ENCODE data around the gene RXRA.

The RXRA gene

GRCh38 chr9:134402182-134402581 is 75.9 kb downstream of the RXRA start:
- DNase-seq (ENCODE audit: low read depth): no peak

- DNase-seq (ENCODE audit: low read depth): no peak
Measured at GRCh38 chr9:134403292-134403681, 77.0 kb downstream of the RXRA start.

- DNase-seq (ENCODE audit: low read depth): no peak
Measured at GRCh38 chr9:134403682-134404301, 77.5 kb downstream of the RXRA start.

- DNase-seq (ENCODE audit: low read depth): no peak
Measured at GRCh38 chr9:134404376-134405358, 78.4 kb downstream of the RXRA start.

- no peak for DNase-seq (ENCODE audit: low read depth)
Measured at GRCh38 chr9:134405527-134405926, 79.3 kb downstream of the RXRA start.

GRCh38 chr9:134406366-134407120 is 80.3 kb downstream of the RXRA start:
- DNase-seq (ENCODE audit: low read depth): no peak

- DNase-seq (ENCODE audit: low read depth): peak; percentile 73
Measured at GRCh38 chr9:134407121-134407779, 81.0 kb downstream of the RXRA start.

GRCh38 chr9:134408389-134408788 is 82.1 kb downstream of the RXRA start:
- DNase-seq (ENCODE audit: low read depth): no peak

- DNase-seq (ENCODE audit: low read depth): no peak
Measured at GRCh38 chr9:134408939-134409737, 82.9 kb downstream of the RXRA start.

- no peak for DNase-seq (ENCODE audit: low read depth)
Measured at GRCh38 chr9:134410071-134410834, 84.0 kb downstream of the RXRA start.

- no peak for DNase-seq (ENCODE audit: low read depth)
Measured at GRCh38 chr9:134410835-134411217, 84.6 kb downstream of the RXRA start.

- DNase-seq (ENCODE audit: low read depth): no peak
Measured at GRCh38 chr9:134411440-134412297, 85.4 kb downstream of the RXRA start.

- no peak for DNase-seq (ENCODE audit: low read depth)
Measured at GRCh38 chr9:134412298-134412711, 86.0 kb downstream of the RXRA start.

GRCh38 chr9:134413112-134413715 is 87.0 kb downstream of the RXRA start:
- DNase-seq (ENCODE audit: low read depth): no peak

- DNase-seq (ENCODE audit: low read depth): no peak
Measured at GRCh38 chr9:134413890-134414623, 87.8 kb downstream of the RXRA start.

GRCh38 chr9:134414900-134415425 is 88.7 kb downstream of the RXRA start:
- DNase-seq (ENCODE audit: low read depth): no peak

- DNase-seq (ENCODE audit: low read depth): no peak
Measured at GRCh38 chr9:134416385-134417015, 90.2 kb downstream of the RXRA start.

GRCh38 chr9:134418354-134418753 is 92.1 kb downstream of the RXRA start:
- no peak for DNase-seq (ENCODE audit: low read depth)
